ENCODE measurements around the gene SUMF1. TPM values are rescaled to one million over a fixed set of nuclear protein-coding genes. Genes with fewer than 3 reads are reported as not detected.

The SUMF1 gene
- polyA plus RNA-seq, 1 experiment, result 51.4 TPM

DNA sequence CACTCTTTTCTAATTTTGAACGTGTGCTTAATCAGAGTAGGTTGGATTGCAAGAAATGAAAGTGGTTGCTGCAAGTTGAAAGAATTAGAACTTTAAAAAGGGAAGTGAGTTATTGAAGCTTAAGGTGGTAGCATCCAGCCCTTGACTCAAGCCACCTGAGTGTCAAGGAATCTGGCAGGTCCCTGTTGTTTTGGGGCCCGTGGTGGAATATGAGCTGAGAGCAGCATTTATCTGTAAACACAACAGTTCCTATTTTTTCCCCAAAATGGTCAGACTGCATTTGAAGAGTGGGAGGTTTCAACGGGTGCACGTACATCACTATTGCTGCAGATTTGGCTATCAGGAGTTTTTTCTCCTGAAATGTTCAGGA, 27.8 kb upstream of the SUMF1 start:
- Histone ChIP-seq H3K9me3 (ENCODE audit: control insufficient read depth, insufficient read depth, low read length) (no peaks in the 10 kb centered on the region; the same call in 1 of the 2 replicates), H3K27me3 (ENCODE audit: control insufficient read depth, insufficient read depth, low read length) (peaks cover 4% of the 10 kb centered on the region), H3K27ac (ENCODE audit: low read depth, low read length) (no peak overlapping the region), H3K4me3 (ENCODE audit: low read depth, low read length) (peak overlapping the region; percentile 83)
- DNase-seq (ENCODE audit: low read depth, low spot score), result no peak
- POLR2A ChIA-PET, result interaction anchor here (0.6 to 2.0 kb wide), 2 partner anchors 40 to 51 kb away, joined by 3 to 7 read pairs; no protein-coding TSS in a partner anchor
- CTCF ChIA-PET, result interaction anchor here (1.0 to 5.8 kb wide), 3 partner anchors 40 to 144 kb away, joined by 3 to 43 read pairs (median 30); no protein-coding TSS in a partner anchor
- TF ChIP-seq, protein P1, sequence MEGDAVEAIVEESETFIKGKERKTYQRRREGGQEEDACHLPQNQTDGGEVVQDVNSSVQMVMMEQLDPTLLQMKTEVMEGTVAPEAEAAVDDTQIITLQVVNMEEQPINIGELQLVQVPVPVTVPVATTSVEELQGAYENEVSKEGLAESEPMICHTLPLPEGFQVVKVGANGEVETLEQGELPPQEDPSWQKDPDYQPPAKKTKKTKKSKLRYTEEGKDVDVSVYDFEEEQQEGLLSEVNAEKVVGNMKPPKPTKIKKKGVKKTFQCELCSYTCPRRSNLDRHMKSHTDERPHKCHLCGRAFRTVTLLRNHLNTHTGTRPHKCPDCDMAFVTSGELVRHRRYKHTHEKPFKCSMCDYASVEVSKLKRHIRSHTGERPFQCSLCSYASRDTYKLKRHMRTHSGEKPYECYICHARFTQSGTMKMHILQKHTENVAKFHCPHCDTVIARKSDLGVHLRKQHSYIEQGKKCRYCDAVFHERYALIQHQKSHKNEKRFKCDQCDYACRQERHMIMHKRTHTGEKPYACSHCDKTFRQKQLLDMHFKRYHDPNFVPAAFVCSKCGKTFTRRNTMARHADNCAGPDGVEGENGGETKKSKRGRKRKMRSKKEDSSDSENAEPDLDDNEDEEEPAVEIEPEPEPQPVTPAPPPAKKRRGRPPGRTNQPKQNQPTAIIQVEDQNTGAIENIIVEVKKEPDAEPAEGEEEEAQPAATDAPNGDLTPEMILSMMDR (IDR thresholded peaks at IDR 0.05; ENCODE audit: low read depth, low read length), result no peak

DNA sequence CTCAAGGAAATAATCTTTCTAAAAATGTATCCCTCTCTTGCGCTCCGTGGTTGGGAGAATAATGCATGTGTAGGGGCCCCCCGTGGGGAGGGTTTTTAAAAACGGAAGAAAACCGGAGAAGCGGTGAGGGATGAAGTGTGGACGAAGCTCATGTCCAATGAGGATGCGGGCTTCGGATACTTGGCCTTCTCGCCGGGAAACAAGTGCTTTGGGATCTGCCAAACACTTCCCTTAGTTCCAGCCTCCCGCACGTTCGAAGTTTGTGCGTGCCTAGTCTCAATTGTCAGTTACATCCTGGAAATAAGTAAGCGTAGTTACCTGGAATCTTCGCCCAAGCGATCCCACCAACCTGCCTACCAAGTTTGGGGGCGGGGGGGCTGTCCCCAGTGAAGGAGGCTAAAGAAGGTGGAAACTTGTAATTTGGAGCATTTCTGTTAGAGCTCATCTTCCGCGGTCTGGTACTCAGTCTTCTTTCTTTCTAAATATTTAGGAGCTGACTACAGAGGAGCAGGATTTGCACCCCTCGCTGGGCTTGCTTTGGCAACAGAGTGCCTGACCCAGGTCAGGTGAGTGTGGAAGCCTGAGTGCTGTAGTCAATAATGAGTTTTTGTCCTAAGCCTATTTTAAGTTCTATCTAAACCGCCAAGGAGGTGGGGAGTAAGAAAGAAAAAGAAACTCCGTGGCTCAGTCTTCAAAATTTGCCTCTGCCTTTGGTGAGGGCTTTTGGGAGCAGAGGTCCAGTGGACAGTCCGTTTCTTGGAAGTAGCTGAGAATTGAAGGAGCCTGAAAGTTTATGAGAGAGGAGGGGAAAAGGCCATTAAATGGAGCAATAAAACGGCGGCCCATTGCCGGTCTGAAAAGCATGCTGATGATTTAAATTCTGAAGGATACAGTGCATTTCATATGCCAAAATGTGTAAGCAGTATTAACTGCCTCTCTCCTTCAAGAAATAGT, 27.1 kb upstream of the SUMF1 start:
- Histone ChIP-seq H3K27me3 (ENCODE audit: control insufficient read depth, insufficient read depth, low read length) (peaks cover 4% of the 10 kb centered on the region), H3K9me3 (ENCODE audit: control insufficient read depth, insufficient read depth, low read length) (no peaks in the 10 kb centered on the region; the same call in 1 of the 2 replicates), H3K4me3 (ENCODE audit: low read depth, low read length) (peak overlapping the region; percentile 83), H3K27ac (ENCODE audit: low read depth, low read length) (no peak overlapping the region)
- TF ChIP-seq, protein P1 (IDR thresholded peaks at IDR 0.05; ENCODE audit: low read depth, low read length), result no peak
- POLR2A ChIA-PET, result interaction anchor here (0.6 to 3.3 kb wide), 18 partner anchors 13 to 513 kb away, joined by 3 to 38 read pairs (median 6); partner anchors contain the start of gene SUMF1
- CTCF ChIA-PET, result interaction anchor here (0.7 to 5.8 kb wide), 6 partner anchors 14 to 168 kb away, joined by 3 to 43 read pairs (median 6); no protein-coding TSS in a partner anchor
- no peak for DNase-seq (ENCODE audit: low read depth, low spot score)

DNA sequence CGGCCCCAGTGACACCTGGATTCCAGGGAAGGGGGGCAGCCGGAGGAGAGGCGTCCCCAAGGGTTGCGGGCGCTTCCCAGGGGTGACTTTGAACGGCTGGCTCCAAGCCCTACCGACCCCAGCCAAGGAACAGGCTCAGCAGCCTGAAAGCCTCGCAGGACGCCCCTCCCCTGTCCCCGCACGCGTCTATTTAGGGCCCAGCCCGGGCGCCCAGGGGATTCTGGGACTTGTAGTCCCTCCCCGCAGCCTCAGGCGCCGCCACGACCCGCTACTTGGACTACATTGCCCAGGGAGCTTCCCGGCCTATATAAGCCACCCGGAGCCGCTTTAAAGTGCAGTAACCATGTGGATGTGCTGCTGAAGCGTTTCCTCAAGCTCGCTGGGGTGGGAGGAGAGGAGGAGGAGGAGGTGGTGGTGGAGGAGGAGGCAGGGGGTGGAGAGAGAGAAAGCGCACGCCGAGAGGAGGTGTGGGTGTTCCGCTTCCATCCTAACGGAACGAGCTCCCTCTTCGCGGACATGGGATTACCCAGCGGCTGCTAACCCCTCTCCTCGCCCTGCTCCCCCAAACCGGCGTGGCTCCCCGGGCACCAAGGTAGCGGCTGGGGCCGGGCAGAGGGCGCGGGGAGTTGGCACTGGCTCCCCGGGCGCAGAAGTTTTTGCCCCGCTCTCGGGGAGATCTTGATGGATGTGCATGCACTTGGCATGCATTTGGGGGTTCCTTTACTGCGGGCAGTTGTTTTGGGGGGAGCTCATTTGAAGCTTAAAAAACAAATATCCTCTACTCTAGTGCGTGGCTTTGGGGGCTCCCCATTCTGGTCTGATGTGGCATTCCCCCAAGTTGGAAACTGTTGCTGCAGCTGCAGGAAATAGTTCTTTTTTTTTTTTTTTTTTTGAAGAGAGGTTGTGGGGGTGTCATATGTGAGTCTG, 26.2 kb upstream of the SUMF1 start, which contains the start of gene ITPR1:
Gene ITPR1 (plus strand): TSS at position 335 of the 927 bp plus-strand sequence. CDS start 23,144 bp downstream, outside the sequence.
- TF ChIP-seq, protein P1 (IDR thresholded peaks at IDR 0.05; ENCODE audit: low read depth, low read length), result no peak
- POLR2A ChIA-PET, result interaction anchor here (0.6 to 3.3 kb wide), 41 partner anchors 11 to 1326 kb away, joined by 3 to 38 read pairs (median 5); partner anchors contain the start of gene SUMF1
- peak; percentile 99 for DNase-seq (ENCODE audit: low read depth, low spot score)
- Histone ChIP-seq H3K9me3 (ENCODE audit: control insufficient read depth, insufficient read depth, low read length) (no peaks in the 10 kb centered on the region; the same call in 1 of the 2 replicates), H3K27me3 (ENCODE audit: control insufficient read depth, insufficient read depth, low read length) (peaks cover 9% of the 10 kb centered on the region), H3K27ac (ENCODE audit: low read depth, low read length) (peak within 1 kb of the TSS; percentile 11), H3K4me3 (ENCODE audit: low read depth, low read length) (peak within 1 kb of the TSS; percentile 83)
- CTCF ChIA-PET, result interaction anchor here (0.7 to 5.8 kb wide), 9 partner anchors 15 to 179 kb away, joined by 3 to 43 read pairs (median 4); no protein-coding TSS in a partner anchor

DNA sequence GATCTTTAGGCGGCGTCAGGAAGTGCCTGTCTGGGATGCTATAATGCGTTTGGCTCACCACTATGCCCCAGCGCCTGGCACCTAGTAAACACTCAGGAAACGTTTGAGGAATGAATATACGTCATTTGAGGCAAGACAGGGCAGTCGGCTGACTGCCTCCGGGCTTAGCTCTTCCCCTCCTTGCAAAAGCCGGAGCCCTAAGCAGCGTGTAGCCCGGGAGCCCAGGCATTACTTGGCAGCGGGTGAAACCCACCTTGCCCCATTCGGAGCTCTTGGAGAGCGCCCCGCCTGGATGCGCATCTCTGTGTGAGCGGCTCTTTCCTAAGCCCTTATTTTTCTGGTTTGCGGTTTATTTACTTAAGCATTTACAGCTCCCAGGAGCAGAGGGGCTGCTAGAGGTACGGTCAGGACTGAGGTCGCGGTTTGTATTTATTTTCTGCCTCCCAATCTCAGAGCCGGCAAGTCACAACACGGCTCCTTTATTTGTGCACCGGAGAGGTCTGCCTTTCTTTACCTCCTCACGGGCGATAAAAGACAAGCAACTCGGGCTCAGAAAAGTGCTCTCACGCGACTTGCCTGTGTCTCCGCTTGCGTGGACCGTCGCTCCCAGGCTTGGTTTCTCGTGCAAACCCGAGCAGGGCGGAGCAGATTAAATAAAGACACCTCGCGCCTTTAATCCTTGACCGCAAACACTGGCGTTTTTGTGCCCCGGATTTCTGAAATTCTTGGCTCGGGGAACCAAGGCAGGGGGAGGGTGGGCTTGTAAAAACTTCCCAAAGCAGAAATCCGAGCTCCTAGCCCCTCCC, 25.3 kb upstream of the SUMF1 start:
- H3K27me3 ChIP-seq (ENCODE audit: control insufficient read depth, insufficient read depth, low read length), result peaks cover 9% of the 10 kb centered on the region
- no peak for DNase-seq (ENCODE audit: low read depth, low spot score)
- H3K4me3 ChIP-seq (ENCODE audit: low read depth, low read length), result peak overlapping the region; percentile 83
- TF ChIP-seq, protein P1 (IDR thresholded peaks at IDR 0.05; ENCODE audit: low read depth, low read length), result 0 out of 2 replicates have a peak, but pooled peaks have one; percentile 11
- H3K27ac ChIP-seq (ENCODE audit: low read depth, low read length), result peak overlapping the region; percentile 11
- ChIA-PET POLR2A (interaction anchor here (0.6 to 3.3 kb wide), 32 partner anchors 11 to 1325 kb away, joined by 3 to 38 read pairs (median 5); partner anchors contain the start of gene SUMF1), CTCF (interaction anchor here (0.7 to 5.8 kb wide), 6 partner anchors 15 to 178 kb away, joined by 3 to 43 read pairs (median 6); no protein-coding TSS in a partner anchor)
- H3K9me3 ChIP-seq (ENCODE audit: control insufficient read depth, insufficient read depth, low read length), result no peaks in the 10 kb centered on the region; the same call in 1 of the 2 replicates

Measured in AG04450 (cell line).